MM.1S (cell line): ENCODE measurements around the gene PTTG2.

Experiments used
- DNase-seq: peaks from one replicate; pipeline ENCODE4 v3.0.0-alpha.2; 2015
- H2AFZ ChIP-seq: fragments of 300-600 bp; sonication (generic); 2 replicates; pipeline ENCODE4 v1.6.0; 2016; ENCODE audit warnings: antibody characterized with exemption, low read length
- H3F3A ChIP-seq: fragments of 300-600 bp; sonication (generic); 2 replicates; pipeline ENCODE4 v1.6.1; 2016; ENCODE audit warnings: mild to moderate bottlenecking, antibody characterized with exemption, low read length, moderate library complexity, mixed read lengths; ENCODE audit not compliant: insufficient read depth
- H3K27ac ChIP-seq: fragments of 300-600 bp; sonication (generic); 2 replicates; pipeline ENCODE4 v1.5.1; 2016; ENCODE audit warnings: mild to moderate bottlenecking, low read length
- H3K27me3 ChIP-seq: fragments of 300-600 bp; sonication (generic); replicated peaks from 2 replicates; pipeline ENCODE4 v1.6.0; 2016; ENCODE audit warnings: low read length; ENCODE audit not compliant: insufficient read depth
- H3K36me3 ChIP-seq: fragments of 300-600 bp; sonication (generic); replicated peaks from 2 replicates; pipeline ENCODE4 v1.6.1; 2016; ENCODE audit warnings: mild to moderate bottlenecking, low read length, mixed read lengths; ENCODE audit not compliant: insufficient read depth
- H3K4me1 ChIP-seq: fragments of 300-600 bp; sonication (generic); 2 replicates; pipeline ENCODE4 v1.6.1; 2016; ENCODE audit warnings: low read length, mixed read lengths
- H3K4me2 ChIP-seq: fragments of 300-600 bp; sonication (generic); 2 replicates; pipeline ENCODE4 v1.6.0; 2016; ENCODE audit warnings: low read depth, low read length
- H3K4me3 ChIP-seq: fragments of 300-600 bp; sonication (generic); 2 replicates; pipeline ENCODE4 v1.5.1; 2016; ENCODE audit warnings: low read length, mixed read lengths
- H3K79me2 ChIP-seq: fragments of 300-600 bp; sonication (generic); 2 replicates; pipeline ENCODE4 v1.6.1; 2016; ENCODE audit warnings: mixed run types, low read length, mixed read lengths
- H3K9ac ChIP-seq: fragments of 300-600 bp; sonication (generic); 2 replicates; pipeline ENCODE4 v1.6.1; 2016; ENCODE audit warnings: low read length, mixed read lengths
- H3K9me2 ChIP-seq: fragments of 300-600 bp; sonication (generic); replicated peaks from 2 replicates; pipeline ENCODE4 v1.6.1; 2016; ENCODE audit warnings: mild to moderate bottlenecking, low read length, mixed read lengths; ENCODE audit not compliant: insufficient read depth
- H3K9me3 ChIP-seq: fragments of 300-600 bp; sonication (generic); replicated peaks from 2 replicates; pipeline ENCODE4 v1.6.1; 2016; ENCODE audit warnings: mild to moderate bottlenecking, low read length, mixed read lengths; ENCODE audit not compliant: insufficient read depth
- H4K20me1 ChIP-seq: fragments of 300-600 bp; sonication (generic); 2 replicates; pipeline ENCODE4 v1.6.1; 2016; ENCODE audit warnings: mild to moderate bottlenecking, low read length, moderate library complexity, mixed read lengths; ENCODE audit not compliant: insufficient read depth
- EZH2 ChIP-seq: fragments of 300-600 bp; sonication (generic); optimal IDR thresholded peaks from 2 replicates; pipeline ENCODE3; 2017; ENCODE audit warnings: low read depth, mild to moderate bottlenecking, antibody characterized with exemption, low read length, mixed read lengths
- EZH2phosphoT487 ChIP-seq: fragments of 300-600 bp; sonication (generic); IDR thresholded peaks from 2 replicates; pipeline ENCODE4 v1.6.1; 2018; ENCODE audit warnings: antibody characterized with exemption, low read length
- TF ChIP-seq, protein P1 (sequence below): fragments of 300-600 bp; sonication (generic); IDR thresholded peaks from 2 replicates; pipeline ENCODE4 v1.5.1; 2016; ENCODE audit warnings: antibody characterized with exemption, low read length, mixed read lengths

Gene PTTG2

DNA sequence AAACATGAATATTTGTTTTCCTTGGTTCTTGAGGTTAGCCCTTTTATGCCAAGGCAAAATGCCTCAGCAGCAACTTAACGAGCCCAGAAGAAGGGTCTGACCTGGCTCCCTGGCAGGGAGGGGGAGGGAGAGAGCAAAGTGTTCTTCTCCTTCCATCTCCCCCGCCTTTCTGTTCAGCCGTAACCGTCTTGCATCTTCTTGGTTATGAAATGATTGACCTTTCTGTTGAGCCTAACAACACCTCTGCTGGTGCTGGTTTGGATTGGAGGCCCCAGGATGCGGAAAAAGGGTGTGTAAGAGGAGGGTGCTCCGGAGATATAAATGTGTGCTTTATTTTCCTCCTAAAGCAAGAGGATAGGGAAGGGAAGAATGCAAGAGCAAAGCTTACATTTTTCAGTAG, 44.7 kb downstream of the PTTG2 start:
- TF ChIP-seq, protein P1, sequence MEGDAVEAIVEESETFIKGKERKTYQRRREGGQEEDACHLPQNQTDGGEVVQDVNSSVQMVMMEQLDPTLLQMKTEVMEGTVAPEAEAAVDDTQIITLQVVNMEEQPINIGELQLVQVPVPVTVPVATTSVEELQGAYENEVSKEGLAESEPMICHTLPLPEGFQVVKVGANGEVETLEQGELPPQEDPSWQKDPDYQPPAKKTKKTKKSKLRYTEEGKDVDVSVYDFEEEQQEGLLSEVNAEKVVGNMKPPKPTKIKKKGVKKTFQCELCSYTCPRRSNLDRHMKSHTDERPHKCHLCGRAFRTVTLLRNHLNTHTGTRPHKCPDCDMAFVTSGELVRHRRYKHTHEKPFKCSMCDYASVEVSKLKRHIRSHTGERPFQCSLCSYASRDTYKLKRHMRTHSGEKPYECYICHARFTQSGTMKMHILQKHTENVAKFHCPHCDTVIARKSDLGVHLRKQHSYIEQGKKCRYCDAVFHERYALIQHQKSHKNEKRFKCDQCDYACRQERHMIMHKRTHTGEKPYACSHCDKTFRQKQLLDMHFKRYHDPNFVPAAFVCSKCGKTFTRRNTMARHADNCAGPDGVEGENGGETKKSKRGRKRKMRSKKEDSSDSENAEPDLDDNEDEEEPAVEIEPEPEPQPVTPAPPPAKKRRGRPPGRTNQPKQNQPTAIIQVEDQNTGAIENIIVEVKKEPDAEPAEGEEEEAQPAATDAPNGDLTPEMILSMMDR = no peak
- TF ChIP-seq EZH2 (no peak), EZH2phosphoT487 (no peak)
- H3K9ac ChIP-seq = no peak overlapping the region
- H3K79me2 ChIP-seq = peaks cover 65% of the 10 kb centered on the region
- H3K27me3 ChIP-seq = no peaks in the 10 kb centered on the region
- no peak overlapping the region for H3K4me3 ChIP-seq
- peaks cover 12% of the 10 kb centered on the region for H3K4me1 ChIP-seq
- H3F3A ChIP-seq = no peaks in the 10 kb centered on the region
- H4K20me1 ChIP-seq = no peaks in the 10 kb centered on the region
- H3K4me2 ChIP-seq = no peak overlapping the region
- no peak overlapping the region for H2AFZ ChIP-seq
- H3K9me2 ChIP-seq = no peaks in the 10 kb centered on the region
- DNase-seq = no peak
- no peak overlapping the region for H3K27ac ChIP-seq
- H3K36me3 ChIP-seq = no peaks in the 10 kb centered on the region
- H3K9me3 ChIP-seq = no peaks in the 10 kb centered on the region

- Histone ChIP-seq H3K9me3 (no peaks in the 10 kb centered on the region), H3K9me2 (no peaks in the 10 kb centered on the region), H2AFZ (no peak overlapping the region), H3K27me3 (no peaks in the 10 kb centered on the region), H3K4me1 (peaks cover 12% of the 10 kb centered on the region), H3K9ac (no peak overlapping the region), H4K20me1 (no peaks in the 10 kb centered on the region), H3F3A (no peaks in the 10 kb centered on the region), H3K27ac (no peak overlapping the region), H3K4me2 (no peak overlapping the region), H3K79me2 (peaks cover 63% of the 10 kb centered on the region), H3K36me3 (no peaks in the 10 kb centered on the region), H3K4me3 (no peak overlapping the region)
- TF ChIP-seq EZH2 (no peak), EZH2phosphoT487 (no peak)
- TF ChIP-seq, protein P1 = no peak
- DNase-seq = no peak
Measured at GRCh38 chr4:38005637-38006036, 45.4 kb downstream of the PTTG2 start.

DNA sequence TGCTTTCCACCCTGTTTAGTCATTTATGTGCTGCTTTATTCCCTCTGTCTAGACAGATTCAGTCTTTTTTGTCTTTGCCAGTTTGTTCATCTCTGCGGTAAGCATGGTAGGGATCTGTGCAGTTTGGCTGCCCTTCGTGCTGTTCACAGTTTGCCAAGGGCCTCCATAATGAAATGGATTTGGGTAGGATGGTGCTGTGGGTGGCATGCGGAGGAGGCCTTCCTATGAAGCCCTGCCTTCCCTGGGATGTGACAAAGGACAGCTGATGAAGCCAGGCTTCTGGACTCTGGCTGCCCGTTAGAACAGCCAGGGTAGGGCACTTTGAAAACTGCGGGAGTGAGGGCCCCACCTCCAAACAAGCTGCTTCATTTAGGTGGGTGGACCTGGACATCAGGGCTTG, 47.4 kb downstream of the PTTG2 start:
- Histone ChIP-seq H3K27me3 (no peaks in the 10 kb centered on the region), H3K4me3 (no peak overlapping the region), H4K20me1 (no peaks in the 10 kb centered on the region), H3K79me2 (peaks cover 69% of the 10 kb centered on the region), H3F3A (no peaks in the 10 kb centered on the region), H3K27ac (no peak overlapping the region), H2AFZ (no peak overlapping the region), H3K4me1 (peaks cover 9% of the 10 kb centered on the region), H3K36me3 (no peaks in the 10 kb centered on the region), H3K9me2 (no peaks in the 10 kb centered on the region), H3K4me2 (no peak overlapping the region), H3K9ac (no peak overlapping the region), H3K9me3 (no peaks in the 10 kb centered on the region)
- DNase-seq = no peak
- TF ChIP-seq EZH2 (no peak), EZH2phosphoT487 (no peak)
- TF ChIP-seq, protein P1 = no peak
